Dermis microvascular lymphatic vessel endothelial cell (primary cell): ENCODE results near the gene AGPAT1. TPM values are rescaled to one million over a fixed set of nuclear protein-coding genes. Genes with fewer than 3 reads are reported as not detected.
"Not testable (repeated sequence)": the region's sequence is repeated elsewhere in the genome, so short reads cannot be mapped to it uniquely, and the experiment has no call there.

Experiments
- DNase-seq, 2 donors: peaks; one replicate each; pipeline versions ENCODE4 v3.0.0 to v3.0.0-alpha.2; 2010; ENCODE audit warnings: low read depth in 2 of 2
- total RNA-seq: library from RNA; depleted of rRNA; stranded (reverse); fragments of >200 nt; gene quantifications from 2 replicates; pipeline ENCODE4 v1.2.1, GENCODE V29; 2014

Gene AGPAT1, protein sequence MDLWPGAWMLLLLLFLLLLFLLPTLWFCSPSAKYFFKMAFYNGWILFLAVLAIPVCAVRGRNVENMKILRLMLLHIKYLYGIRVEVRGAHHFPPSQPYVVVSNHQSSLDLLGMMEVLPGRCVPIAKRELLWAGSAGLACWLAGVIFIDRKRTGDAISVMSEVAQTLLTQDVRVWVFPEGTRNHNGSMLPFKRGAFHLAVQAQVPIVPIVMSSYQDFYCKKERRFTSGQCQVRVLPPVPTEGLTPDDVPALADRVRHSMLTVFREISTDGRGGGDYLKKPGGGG
- 5.6 and 13.4 TPM in 2 replicates for total RNA-seq

DNA sequence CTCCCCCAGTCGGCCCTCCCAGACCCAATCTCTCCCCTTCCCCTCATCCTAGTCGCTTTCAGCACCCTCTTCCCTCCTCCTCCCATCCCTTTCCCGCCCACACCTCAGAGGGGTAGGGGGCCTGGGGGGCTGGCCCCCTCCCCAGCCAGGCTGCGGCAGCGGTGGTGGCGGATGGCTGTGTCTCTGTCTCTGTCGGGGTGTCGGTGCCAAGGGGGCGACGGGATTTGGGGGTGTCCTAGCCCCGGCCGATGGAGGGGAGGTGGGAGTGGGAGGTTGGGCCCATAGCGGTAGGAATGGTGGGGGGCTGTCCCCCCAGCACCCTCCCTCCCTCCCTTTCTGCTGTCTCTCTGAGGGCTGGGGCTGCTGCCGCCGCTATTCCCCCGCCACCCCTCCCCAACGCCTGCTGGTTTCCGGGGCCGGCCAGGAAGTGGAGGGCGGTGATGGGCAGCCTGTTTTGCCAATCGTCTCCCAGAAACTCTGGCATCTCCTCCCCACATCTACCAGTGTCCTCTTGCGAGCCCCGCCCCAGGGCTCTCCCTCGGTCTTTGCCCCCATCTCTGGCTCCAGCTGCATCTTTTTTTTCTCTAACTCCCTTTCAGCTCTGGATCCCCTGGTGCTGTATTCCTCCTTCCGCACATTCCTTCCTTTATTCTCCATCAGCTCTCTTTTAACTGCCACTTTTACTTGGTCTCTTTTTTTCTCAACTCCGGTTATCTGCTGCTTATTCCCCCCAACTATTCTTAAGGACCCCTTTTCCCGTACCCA is at the start of gene AGPAT1:
TSS of gene AGPAT1 (minus strand) at position 374 of the 765 bp plus-strand sequence. CDS start 4,588 bp downstream, outside the sequence.
- peak; percentile 93 to 98 for DNase-seq

DNA sequence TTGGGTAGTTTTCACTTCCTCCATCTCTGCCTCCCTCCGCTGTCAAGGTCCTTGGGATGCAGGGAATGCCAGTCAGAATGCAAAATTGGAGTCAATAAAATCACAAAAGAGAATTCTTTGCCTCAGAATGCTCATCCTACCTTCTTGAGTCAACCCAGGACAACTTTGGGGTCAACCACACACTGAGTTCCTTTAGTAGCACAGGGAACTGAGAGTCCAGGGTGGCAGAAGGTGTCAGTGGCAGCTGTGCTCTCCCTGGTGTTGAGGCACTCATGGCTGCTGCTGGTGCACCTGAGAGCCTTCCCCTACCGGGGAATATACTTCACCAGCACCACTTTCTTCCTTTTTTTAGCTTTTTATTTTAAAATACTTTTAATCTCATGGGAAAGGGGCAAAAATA is 48.8 kb upstream of the AGPAT1 start:
- no peak for DNase-seq

DNA sequence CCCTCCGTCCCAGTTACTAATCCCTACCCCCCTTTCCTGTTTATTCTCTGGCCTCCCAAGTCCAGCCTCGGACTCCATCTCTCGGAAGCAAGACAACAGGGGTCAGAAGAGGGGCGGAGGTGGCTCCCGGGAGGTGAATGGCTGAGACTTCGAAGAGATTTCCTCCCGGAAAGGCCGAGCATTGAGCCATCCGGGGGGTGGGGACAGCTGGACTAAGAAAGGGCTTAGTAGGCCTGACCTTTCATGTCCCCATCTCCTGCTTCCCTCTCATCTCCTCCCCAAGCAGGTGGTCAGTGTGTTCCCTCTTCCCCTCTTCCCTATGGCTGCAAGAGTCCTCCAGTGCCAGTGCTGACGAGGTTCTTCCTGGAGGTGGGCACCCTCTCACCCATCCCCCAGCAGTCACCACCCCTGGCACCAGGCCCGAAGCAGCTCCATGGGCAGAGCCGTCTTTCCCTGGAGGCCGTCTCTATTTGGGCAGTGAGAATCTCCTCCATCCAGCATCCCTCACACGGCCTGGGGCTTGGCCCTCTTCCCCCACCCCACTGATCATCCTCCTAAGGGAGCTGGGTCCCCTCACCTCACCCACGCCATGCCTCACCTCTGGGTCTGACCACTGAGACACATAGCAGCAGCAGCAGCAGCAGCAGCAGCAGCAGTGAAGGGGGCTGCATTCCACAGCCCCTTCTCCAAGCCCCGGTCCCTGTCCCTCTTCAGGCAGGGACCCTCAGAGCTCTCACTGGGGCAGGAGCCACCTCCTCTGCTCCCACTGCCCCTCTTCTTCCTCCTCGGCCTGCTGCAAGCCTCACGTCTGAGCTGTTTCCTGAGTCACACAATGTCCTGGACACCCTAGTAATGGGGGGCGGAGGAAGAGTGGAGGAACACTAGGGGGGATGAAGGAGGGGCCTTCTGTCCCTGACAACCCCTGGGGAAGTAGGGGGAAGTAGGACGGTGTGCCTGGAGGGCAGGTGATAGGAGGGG is 47.7 kb upstream of the AGPAT1 start, which contains the start of gene NOTCH4:
TSS of gene NOTCH4 (minus strand) at position 810 of the 978 bp plus-strand sequence. CDS start at position 671, 139 bp downstream.
- peak in 1 of 2 donors; percentile 46 for DNase-seq

DNA sequence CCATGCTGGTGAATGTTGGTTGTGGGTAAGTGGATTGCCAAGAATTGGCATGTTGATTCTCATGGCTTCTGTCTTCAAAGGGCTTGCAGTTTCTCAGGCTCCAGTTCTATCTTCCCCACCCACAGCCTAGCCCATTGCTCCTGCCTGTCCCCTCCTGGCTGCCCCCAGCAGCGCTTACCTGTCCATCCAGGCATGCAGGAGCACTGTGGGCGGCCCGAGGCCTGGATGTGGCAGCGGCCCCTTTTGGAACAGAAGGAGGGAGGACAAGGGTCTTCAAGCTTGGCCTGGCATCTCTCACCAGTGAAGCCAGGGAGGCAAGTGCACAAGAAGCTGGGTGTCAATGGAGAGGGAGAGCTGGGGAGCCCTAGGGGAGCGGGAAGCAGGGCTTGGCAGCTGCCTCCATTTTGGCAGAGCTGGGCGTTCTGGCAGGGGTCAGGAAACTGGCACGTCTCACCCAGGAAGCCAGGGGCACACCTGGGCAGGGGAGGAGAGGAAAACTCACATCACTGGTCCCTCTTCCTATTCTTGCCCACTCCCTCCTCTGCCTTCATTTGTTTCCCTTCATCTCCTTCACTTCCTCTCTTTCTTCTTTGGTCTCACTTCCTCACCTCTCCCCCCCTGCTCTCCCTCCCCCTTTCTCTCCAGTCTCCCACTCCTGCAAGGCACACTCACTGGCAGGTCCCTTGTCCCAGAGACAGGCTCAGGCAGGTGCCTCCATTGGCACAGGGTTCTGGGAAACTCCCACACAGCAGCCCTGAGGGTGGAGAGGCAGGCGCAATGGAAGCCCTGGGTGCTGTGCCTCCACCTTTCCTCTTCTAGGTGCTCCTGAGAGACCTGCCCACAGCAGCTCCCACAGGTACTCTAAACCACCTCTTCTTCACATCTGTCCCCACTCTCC is 46.7 kb upstream of the AGPAT1 start:
- peak in 1 of 2 donors; percentile 11 for DNase-seq

DNA sequence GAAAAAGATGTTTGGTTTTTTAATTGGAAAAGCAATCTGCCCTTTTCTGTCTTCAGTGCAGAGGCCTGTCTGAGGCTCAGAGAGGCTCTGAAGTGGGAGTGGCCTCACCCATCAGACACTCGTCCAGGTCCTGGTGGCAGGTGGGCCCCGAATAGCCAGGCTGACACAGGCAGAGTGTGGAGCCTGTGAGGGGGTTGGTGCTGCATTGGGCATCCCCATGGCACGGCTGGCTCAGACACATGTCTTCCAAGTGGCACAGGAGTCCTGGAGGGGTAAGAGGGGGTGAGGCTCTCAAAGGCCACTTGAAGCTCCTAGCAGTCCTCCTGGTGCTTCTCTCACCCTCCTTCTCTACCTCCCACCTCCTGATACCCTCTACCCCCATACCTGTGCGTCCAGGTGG is 44.1 kb upstream of the AGPAT1 start:
- no peak for DNase-seq

DNA sequence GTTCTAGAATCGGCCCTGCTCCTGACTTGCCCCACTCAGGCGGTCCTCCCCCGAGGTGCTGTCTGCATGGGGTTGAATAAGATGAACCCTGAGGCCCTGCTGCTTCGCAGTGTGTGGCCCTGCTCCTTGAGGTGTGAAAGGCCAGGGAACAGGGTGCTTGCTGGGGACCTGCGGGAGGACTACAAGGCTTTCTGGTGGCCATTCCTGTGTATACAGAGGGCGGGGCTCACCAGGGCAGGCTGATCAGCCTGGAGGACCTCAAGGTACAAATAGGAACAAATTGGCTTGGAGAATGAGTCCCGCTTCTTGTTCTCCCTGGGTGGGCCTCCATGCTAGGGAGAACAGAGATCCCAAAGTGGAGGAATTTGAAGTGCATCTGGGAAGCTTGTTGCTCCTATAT is 42.3 kb upstream of the AGPAT1 start:
- DNase-seq = no peak

DNA sequence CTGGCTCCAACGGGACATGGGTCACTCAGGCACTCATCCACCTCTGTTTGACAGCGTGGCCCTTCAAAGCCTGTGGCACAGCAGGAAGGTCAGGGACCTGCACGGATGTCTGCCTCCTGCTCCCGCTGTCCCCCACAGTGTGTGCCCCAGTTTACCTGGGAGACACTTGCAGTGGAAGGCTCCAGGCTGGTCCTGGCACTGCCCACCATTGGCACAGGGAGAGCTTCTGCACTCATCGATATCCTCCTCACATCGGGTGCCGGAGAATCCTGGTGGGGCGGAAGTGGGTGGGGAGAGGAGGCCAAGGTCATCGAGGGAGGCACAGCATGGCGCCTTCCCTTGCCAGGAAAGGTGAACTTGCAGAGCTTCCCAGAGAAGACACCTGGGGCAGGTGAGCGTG is 41.1 kb upstream of the AGPAT1 start:
- DNase-seq = no peak

DNA sequence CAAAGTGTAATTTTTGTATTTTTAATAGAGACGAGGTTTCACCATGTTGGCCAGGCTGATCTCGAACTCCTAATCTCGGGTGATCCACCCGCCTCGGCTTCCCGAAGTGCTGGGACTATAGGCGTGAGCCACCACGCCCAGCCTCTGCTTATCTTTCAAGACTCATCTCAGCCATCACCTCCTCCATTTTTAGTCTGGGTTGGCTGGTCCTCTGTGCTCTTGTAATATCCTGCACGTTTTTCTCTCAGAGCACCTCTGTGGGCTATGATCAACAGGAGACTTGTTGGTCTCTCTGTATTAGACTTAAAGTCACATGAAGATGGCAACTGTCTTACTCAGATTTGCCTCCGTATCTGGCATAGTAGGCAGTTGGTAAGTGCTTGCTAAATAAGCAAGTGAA is 40.4 kb upstream of the AGPAT1 start:
- DNase-seq = no peak

DNA sequence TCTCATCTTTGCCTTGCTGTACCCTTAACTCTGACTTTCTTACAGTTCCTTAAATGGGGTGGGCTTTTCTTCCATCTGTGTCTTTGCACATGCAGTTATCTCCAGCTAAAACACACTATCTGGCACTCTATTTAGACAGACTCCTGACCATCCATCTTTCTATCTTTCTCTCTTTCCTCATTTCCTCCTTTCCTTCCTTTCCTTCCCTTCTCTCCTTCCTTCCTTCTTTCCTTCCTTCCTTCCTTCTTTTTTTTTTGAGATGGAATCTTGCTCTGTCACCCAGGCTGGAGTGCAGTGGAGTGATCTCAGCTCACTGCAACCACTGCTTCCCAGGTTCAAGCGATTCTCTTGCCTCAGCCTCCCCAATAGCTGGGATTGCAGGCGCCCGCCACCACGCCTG is 39.7 kb upstream of the AGPAT1 start:
- DNase-seq = no peak

DNA sequence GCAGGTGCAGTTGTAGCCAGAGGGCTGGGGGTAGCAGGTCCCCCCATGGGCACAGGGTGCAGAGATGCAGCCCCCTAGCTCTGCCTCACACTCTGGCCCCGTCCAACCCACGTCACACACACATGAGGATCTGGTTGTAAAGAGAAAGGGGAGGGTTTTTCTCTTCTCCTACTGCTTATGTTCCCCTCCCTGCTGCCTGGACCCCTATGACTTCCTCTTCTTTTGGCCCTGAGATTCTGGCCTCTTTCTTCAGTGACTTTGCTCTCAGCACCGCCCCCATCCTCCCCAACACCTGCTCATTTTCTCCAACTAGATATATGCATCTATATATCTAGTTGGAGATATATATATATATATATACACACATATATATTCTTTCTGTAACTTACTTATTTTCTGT is 38.2 kb upstream of the AGPAT1 start:
- DNase-seq = no peak

DNA sequence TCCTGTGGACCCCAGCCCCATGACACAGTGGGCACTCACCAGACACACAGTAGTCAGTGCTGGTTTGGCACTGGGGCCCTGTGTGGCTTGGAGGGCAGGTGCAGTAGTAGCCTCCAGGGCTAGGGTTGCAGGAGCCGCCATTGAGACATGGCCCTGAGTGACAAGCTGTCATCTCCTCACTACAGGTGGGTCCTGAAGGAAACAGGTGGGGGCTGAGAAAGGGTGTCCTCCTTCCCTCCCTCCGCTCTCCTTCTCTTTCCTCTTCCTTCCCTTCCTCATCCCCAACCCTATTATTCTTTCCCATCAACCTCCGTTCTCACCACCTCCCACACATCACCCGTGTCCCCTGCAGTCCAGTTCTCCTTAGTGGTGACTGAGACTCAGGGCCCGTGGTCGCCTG is 37.8 kb upstream of the AGPAT1 start:
- no peak for DNase-seq

DNA sequence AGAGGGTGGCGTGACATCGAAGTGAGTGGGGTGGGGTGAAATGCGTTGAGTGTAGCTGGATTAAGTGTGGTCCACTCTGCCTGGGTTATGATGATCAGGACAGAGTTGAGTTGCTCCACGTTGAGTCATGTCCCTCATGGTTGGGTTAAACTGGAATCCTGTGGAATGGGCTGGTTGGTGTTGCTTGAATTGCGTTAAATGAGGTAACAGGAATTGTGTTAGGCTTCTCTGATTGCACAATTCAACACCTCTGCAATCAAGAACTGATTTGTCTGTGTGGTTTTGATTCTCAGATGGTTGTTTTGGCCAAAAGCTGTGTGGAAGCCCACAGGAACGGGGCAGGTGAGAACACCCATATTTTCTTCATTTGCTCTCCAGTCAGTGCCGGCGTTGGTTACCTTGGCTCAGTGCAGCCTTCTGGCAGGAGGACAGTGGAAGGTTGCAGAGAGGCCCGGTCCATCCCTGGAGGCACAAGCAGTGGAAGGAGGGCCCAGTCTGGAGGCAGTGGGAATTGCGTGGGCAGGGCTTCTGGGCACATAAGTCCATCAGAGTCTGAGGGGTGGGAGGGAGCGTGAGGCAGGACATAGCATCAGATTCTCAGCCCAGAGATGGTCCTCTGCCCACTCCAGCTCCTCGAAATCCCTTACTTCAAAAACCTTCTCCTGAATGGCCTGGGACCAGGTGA is 36.3 kb upstream of the AGPAT1 start:
- no peak for DNase-seq

DNA sequence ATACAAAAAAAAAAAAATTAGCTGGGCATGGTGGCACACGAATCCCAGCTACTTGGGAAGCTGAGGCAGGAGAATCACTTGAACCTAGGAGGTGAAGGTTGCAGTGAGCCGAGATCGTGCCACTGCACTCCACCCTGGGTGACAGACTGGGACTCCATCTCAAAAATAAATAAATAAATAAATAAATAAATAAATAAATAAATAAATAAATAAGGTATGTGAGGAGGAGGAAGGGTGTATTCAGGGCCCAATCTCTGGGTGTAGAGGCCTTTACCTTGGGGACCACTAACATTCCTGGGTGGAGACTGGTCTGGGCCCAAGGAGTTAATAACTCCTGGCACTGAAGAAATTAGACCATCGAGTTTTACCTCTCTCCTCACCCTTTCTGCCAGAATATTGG is 35.5 kb upstream of the AGPAT1 start:
- DNase-seq = not testable (repeated sequence)

DNA sequence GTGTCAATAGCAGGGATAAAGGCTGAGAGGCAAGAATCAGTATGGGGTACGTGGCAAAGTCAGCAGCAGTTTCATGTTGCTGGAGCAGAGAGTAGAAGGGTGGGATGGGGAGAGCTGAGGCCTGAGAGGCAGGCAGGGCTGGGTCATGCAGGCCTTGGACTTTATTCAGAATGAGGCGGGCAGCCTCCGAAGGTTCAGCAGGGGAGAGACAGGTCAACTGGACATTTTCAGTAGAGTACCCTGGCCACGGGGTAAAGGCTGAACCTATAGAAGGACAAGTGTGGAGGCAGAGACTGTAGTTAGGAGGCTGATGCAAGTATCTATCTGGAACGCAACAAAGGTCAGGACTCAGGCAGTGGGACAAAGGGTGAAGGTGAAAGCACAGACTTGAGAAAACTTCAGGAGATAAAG is 34.3 kb upstream of the AGPAT1 start:
- DNase-seq = no peak

DNA sequence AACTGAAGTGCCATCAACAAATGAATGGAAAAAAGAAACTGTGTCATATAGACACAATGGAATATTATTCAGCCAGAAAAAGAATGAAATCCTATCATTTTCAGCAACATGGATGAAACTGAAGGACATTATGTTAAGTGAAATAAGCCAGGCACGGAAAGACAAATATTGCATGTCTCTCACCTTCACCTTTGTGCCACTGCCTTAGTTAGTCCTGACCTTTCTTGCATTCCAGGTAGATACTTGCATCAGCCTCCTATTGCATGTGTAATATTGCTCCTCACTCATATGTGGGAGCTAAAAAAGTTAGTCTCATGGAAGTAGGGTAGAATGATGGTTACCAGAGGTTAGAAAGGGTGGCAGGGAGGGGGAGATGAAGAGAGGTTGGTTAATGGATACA is 33.1 kb upstream of the AGPAT1 start:
- DNase-seq = no peak

DNA sequence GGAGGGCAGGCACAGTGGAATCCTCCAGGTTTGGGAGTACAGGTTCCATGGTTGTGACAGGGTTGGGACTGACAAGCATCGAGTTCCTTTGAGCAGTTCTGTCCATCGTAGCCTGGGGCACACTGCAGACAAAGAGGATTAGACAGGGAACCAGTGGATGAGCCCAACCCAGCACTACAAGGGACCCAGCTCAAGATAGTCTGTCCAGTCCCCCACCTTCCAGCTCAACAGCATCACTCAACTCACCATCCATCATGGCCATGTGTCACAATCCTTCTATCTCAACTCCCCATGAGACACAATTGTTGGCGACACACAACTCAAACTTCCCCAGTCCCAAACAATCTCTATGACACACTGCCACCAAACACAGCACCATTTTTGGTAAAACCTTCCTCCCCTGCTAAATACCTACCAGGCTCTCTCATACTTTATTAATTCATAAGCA is 28.4 kb upstream of the AGPAT1 start:
- DNase-seq = no peak

DNA sequence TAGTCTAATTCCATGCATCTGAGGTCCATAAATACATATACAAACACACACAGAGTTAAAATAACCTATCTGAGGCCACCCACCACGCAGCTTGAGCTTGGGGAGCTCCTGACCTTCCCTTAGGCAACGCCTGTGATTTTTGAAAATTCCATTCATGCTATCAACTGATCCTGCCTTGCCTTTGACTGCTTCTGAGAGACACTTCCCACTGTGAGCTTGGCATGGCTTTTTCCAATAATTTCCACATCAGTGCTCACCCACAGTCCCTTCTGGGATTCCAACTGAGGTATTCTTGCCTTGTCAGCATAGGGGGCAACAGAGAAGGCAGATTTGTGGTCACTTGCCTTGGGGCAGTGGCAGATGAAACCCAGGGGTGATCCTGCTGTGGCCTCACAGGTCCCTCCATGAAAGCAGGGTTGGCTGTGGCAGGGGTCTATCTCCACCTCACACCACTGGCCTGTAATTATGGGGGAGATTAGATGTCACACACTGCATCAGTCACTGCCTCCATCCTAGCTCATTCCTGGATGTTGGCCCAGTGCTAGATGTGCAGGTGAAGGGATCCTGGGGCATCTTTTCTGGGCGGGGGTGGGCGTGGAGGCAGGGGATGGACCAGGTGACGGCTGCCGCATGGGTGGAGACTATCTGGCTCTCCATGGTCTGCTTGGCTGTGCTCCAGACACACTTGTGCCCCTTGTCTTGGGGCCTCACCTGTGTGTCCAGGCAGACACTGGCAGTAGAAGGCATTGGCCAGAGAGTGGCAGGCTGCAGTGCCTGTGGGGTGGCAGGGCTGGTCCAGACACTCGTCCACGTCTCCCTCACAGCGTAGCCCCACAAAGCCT is 27.8 kb upstream of the AGPAT1 start:
- no peak for DNase-seq

DNA sequence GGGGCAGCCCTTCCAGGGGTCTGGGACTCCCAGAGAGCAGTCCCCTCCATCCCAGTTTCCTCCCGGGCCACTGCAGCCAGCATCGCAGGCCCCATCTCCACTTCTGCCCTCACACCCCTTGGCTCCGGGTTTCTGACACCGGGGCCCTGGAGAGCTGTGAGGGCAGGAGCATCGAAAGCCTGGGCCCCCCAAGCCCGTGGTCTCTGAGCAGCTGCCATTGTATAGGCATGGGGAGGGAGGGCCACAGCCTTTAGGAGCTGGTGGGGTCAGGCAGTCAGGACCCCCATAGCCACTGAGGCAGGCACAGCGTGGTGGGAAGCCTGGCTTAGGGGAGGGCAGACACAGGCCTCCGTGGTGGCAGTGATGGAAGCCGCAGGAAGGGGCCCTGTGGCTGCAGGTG is 26.3 kb upstream of the AGPAT1 start:
- DNase-seq = no peak
